GM18508 (cell line): ENCODE measurements around the gene NUPR1.
"Not testable (repeated sequence)": the region's sequence is repeated elsewhere in the genome, so short reads cannot be mapped to it uniquely, and the experiment has no call there.

Experiments
- ATAC-seq: cut with Tn5 transposase; IDR thresholded peaks from one replicate; pipeline ENCODE4 v1.9.1; 2021; ENCODE audit warnings: moderate number of reproducible peaks; ENCODE audit not compliant: insufficient read depth, unreplicated experiment

NUPR1 gene

GRCh38 chr16:28528463-28528867 is 10.3 kb downstream of the NUPR1 start:
- no peak for ATAC-seq

DNA sequence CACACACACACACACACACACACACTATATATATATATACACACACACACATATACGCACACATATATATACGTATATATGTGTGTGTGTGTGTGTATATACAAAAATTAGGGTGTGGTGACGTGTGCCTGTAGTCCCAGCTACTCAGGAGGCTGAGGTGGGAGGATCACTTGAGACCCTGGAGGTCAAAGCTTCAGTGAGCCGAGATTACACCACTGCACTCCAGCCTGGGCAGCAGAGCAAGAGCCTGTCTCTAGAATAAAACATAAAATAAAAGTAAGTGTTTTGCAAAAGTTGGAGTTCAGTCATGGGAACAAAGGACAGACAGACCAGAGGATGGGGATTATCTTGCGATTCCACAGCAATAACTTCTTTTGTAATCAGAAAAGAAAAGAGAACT is 10.8 kb downstream of the NUPR1 start:
- ATAC-seq: no peak

DNA sequence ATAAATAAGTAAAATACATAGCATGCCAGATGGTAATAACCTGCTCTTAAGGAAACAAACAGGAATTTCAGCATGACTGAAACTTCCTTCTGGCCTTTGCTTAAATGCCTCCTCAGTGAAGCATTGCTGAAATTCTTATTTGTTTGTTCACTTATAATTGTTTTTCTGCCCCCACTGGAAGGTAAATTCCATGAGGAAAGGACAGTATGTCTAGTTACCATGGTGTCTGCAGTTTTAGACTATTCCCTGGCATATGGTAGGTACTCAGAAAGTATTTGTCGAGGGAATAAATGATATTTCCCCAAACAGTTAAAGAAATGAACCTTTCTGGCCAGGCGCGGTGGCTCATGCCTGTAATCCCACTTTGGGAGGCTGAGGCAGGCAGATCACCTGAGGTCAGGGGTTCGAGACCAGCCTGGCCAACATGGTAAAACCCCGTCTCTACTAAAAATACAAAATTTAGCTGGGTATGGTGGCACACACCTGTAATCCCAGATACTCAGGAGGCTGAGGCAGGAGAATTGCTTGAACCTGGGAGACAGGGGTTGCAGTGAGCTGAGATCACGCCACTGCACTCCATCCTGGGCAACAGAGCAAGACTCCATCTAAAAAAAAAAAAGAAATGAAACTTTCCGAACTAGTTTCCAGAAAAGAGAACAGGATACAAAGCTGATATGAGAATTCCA is 11.5 kb downstream of the NUPR1 start:
- not testable (repeated sequence) for ATAC-seq

GRCh38 chr16:28526201-28527099 is 12.3 kb downstream of the NUPR1 start:
- ATAC-seq: no peak

DNA sequence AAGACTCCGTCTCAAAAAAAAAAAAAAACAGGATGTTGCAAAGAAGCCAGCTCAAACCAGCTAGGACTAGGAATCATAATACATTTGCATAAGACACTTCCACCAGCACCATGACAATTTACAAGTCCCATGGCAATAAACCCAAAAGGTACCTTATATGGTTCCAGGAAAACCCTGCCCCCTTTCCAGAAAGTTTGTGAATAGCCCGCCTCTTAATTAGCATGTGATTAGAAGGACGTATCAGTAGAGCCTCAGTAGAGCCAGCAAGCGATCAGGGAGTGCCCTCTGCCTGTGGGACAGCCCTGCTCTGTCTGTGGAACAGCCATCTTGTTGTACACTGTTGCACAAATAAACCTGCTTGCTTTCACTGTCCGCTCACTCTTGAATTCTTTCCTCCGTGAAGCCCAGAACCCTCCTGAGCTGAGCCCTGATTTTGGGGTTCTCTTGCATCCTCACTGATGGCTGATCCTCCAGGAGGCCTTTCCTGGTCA is 14.0 kb downstream of the NUPR1 start:
- no peak for ATAC-seq

- ATAC-seq: no peak
These were observed 16.0 kb downstream of the NUPR1 start for GRCh38 chr16:28522792-28523191.

DNA sequence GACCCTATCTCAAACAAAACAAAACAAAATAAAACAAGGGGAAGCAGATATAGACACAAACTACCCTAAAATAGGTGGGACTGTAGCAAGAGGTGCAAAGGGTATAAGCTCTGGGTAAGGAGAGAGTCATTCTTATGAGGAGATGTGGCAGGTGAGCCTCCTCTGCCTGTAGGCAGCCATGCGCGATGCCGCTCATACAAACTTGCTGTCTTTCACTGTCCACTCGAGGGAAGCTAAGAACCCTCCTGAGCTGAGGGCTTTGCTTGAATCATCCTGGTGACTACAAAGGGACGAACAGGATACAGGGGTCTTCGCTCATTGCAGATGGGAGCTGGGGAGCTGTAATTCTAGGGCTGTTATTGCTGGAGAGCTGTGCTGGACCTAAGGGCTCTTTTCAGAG is 17.3 kb downstream of the NUPR1 start:
- ATAC-seq: no peak

DNA sequence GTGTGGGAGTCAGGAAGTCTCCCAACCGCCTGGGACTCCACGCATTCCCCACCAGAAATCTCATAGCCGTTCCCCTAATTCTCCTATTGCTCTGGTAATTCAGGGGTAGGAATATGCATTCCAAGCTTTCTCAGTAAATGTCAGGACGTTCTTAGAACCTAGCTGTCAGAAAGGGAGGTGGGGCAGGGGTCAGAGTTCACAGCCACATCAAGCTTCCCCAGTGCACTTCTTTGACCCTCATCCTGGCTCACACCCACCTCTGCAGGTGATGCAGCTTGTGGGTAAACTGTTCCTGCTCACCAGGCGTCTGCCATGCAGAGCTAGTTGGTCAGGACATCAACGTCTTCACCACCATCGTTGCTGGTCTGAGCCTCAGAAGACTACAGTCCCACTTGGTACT is 18.1 kb downstream of the NUPR1 start:
- no peak for ATAC-seq

GRCh38 chr16:28514246-28514645 is 24.5 kb downstream of the NUPR1 start:
- no peak for ATAC-seq

DNA sequence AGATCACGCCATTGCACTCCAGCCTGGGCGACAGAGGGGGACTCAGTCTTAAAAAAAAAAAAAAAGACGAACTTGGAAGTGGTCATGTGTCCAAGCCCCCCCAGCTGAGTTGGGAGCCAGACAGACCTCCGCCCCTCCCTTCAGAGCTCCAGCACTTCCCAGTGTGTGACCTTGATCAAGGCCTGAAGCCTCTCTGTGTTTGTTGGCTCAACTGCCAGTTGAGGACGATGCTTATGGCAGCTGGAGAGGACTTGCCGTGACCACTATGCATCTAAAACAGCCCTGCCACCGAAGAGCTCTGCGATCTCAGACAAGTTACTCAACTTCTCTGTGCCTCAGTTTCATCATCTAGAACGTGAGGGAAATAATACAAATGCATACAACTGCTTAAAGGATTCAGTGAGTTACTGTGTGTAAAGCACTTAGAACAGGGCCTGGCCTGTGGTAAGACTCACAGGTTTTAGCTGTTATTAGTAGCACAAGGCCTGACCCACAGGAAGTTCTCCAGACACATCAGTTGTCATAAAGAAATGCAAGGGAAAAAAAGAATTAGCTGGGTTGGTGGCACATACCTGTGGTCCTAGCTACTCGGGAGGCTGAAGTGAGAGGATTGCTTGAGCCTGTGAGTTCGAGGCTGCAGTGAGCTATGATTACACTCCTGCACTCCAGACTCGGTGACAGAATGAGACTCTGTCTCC is 25.1 kb downstream of the NUPR1 start:
- ATAC-seq: no peak

DNA sequence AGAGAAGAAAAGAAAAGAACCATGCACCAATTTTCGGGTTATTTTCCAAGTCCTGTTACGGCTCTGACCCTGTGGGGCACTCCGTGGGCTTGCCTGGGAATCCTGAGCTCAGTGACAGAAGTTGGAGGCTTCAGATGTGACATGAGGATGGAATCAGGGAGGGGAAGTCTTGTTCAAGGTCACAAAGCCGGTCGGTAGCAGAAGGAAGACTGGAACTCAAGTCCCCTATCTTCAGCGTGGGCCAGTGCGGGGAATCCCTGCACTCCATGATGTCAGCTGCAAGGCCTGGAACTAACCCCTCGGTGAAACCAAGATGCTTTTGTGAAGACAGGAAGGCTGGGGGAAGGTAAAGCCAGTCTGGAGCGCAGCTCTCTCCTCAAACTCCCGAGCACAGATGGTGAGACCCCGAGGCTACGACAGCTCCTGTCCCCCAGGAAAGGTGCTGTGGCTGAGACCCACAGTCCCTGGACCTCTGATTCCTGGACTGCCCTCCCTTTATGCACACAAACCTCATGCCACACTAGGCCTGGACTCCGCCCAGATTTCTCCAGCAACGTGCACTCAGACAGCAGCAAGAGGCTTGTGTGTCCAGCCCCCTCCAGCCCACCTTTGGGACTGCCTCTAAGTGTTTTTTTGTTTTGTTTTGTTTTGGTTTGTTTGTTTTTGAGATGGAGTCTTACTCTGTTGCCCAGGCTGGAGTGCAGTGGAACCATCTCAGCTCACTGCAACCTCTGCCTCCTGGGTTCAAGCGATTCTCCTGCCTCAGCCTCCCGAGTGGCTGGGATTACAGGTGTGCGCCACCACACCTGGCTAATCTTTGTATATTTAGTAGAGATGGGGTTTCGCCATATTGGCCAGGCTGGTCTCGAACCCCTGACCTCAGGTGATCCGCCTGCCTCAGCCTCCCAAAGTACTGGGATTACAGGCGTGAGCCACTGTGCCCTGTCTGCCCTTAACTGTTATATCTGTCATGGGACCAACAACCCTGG is 26.7 kb downstream of the NUPR1 start:
- no peak for ATAC-seq

DNA sequence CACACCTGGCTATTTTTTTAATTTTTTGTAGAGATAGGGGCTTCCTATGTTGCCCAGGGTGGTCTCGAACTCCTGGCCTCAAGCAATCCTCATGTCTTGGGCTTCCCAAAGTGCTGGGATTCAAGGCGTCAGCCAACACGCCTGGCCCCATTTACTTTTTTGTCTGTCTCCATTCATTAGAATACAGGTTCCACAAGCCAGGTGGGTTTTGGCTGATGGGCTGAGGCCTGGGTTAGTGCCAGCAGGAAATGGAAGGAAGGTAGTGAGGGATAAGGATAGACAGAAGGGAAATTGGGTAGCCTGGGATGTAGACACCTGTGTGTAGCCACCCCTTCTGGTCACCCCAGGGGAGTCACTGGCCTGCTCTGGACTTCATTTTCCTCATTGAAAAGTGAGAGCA is 27.7 kb downstream of the NUPR1 start:
- no peak for ATAC-seq

GRCh38 chr16:28505489-28506137 is 33.2 kb downstream of the NUPR1 start:
- ATAC-seq: no peak

GRCh38 chr16:28504707-28505404 is 33.9 kb downstream of the NUPR1 start:
- no peak for ATAC-seq

- no peak for ATAC-seq
These were observed 35.1 kb downstream of the NUPR1 start for GRCh38 chr16:28503470-28504259.

- no peak for ATAC-seq
These were observed 36.5 kb downstream of the NUPR1 start for GRCh38 chr16:28502290-28502689.

DNA sequence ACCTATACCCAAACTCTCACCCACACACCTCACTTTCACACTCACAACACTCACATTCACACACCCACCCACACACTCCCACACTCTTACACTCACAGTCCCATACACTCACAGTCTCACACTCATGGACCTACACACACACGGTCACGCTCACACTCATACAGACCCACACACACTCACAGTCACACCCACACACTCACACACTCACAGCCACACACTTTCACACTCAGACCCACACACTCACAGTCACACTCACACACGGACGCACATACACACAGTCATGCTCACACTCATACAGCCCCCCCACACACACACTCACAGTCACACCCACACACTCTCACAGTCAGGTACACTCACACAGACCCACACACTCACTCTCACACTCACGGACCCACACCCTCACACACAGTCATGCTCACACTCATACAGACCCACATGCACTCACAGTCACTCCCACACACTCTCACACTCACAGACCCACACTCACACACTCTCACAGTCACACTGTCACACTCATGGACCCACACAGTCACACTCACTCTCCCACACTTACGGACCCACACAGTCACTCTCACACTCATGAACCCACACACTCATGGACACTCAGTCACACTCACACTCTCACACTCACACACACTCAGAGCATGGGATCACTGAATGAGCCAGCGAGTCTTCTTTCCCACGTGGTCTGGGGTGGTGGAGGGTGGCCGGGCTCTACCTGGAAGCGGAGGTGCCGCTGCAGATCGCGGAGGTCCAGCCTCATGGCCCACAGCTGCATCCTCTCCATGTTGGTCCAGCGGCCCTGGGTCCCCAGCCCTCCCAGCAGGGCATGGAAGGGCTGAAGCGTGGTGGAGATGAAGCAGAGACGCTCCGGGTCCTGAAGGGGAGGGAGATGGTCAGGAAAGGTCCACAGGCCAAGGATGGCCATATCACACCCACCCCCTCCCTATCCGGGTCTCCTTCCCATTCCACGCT is 37.2 kb downstream of the NUPR1 start:
- no peak for ATAC-seq
